ENCODE measurements around the gene BAG5. TPM values are rescaled to one million over a fixed set of nuclear protein-coding genes. Genes with fewer than 3 reads are reported as not detected.

Gene BAG5
- polyA plus RNA-seq, 4 donors, result 28.3 to 34.1 (median 33.3) TPM

- no peak for DNase-seq (ENCODE audit: low read depth in 4 of 4, low spot score in 3 of 4)
Measured at GRCh38 chr14:103547941-103548462, 14.5 kb downstream of the BAG5 start.

- no peak for DNase-seq (ENCODE audit: low read depth in 4 of 4, low spot score in 3 of 4)
Measured at GRCh38 chr14:103547455-103547940, 15.0 kb downstream of the BAG5 start.

- no peak for DNase-seq (ENCODE audit: low read depth in 4 of 4, low spot score in 3 of 4)
Measured at GRCh38 chr14:103546652-103547454, 15.6 kb downstream of the BAG5 start.

- no peak for DNase-seq (ENCODE audit: low read depth in 4 of 4, low spot score in 3 of 4)
Measured at GRCh38 chr14:103545915-103546651, 16.4 kb downstream of the BAG5 start.

- no peak for DNase-seq (ENCODE audit: low read depth in 4 of 4, low spot score in 3 of 4)
Measured at GRCh38 chr14:103545219-103545914, 17.1 kb downstream of the BAG5 start.

- no peak for DNase-seq (ENCODE audit: low read depth in 4 of 4, low spot score in 3 of 4)
Measured at GRCh38 chr14:103544388-103545218, 17.9 kb downstream of the BAG5 start.

GRCh38 chr14:103543721-103544387, 18.6 kb downstream of the BAG5 start:
- no peak for DNase-seq (ENCODE audit: low read depth in 4 of 4, low spot score in 3 of 4)

GRCh38 chr14:103543140-103543539, 19.3 kb downstream of the BAG5 start:
- no peak for DNase-seq (ENCODE audit: low read depth in 4 of 4, low spot score in 3 of 4)

GRCh38 chr14:103542605-103543088, 19.8 kb downstream of the BAG5 start:
- DNase-seq (ENCODE audit: low read depth in 4 of 4, low spot score in 3 of 4), result no peak

GRCh38 chr14:103541709-103542604, 20.5 kb downstream of the BAG5 start:
- DNase-seq (ENCODE audit: low read depth in 4 of 4, low spot score in 3 of 4), result no peak

GRCh38 chr14:103540821-103541708, 21.4 kb downstream of the BAG5 start:
- no peak for DNase-seq (ENCODE audit: low read depth in 4 of 4, low spot score in 3 of 4)

GRCh38 chr14:103539056-103539825, 23.2 kb downstream of the BAG5 start:
- DNase-seq (ENCODE audit: low read depth in 4 of 4, low spot score in 3 of 4), result no peak

GRCh38 chr14:103538291-103539055, 24.0 kb downstream of the BAG5 start:
- DNase-seq (ENCODE audit: low read depth in 4 of 4, low spot score in 3 of 4), result no peak

- DNase-seq (ENCODE audit: low read depth in 4 of 4, low spot score in 3 of 4), result no peak
Measured at GRCh38 chr14:103537175-103537990, 25.1 kb downstream of the BAG5 start.

GRCh38 chr14:103536693-103537092, 25.8 kb downstream of the BAG5 start:
- DNase-seq (ENCODE audit: low read depth in 4 of 4, low spot score in 3 of 4), result no peak
